Spleen (tissue), 7 donors: ENCODE measurements around the gene RCL1.

Experiments used
- POLR2A ChIP-seq, 3 donors: fragments of 450-650 bp; IDR thresholded peaks; one replicate each; pipeline ENCODE4 v1.5.1; 2017; ENCODE audit warnings: antibody characterized with exemption in 3 of 3, mild to moderate bottlenecking in 1 of 3
- TF ChIP-seq, protein P1 (sequence below), 11 experiments: fragments of 200-600 bp in 7 of 11; fragments of 450-650 bp in 4 of 11; sonication (generic) in 4 of 11; IDR thresholded peaks in 8 of 11; conservative IDR thresholded peaks in 3 of 11; 1 replicate in 7 of 11; 2 replicates in 4 of 11; pipeline versions ENCODE4 v1.4.0 to v1.8.0; 2016 to 2021; ENCODE audit warnings: antibody characterized with exemption in 11 of 11, inconsistent platforms in 4 of 11, mild to moderate bottlenecking in 1 of 11
- donor health status: DM: no; HTN: no; CAD: no; lungs with moderate emphysema.
- donor health status: DM: no; HTN: no; CAD: no.
- donor health status: DM: no; HTN: no; CAD: no.

DNA sequence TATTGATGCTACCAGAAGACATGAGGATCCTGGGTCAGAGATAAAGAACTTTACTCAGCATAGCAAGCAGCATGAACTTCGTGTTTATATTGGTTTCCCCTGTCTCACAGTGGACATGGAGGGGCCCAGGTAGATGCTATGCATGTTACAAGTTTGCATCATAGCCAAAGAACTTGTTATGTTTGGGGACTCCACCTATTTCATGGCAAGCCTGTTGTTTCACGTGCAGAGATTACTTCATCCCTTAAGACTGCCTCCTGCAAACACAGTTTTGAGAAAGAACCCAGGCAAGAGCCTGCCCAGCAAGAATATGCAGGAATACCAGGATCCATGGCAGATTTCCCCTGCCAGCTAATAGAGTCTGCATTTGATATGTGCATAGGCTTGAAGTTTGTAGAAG lies 68.4 kb downstream of the RCL1 start:
- no peak for TF ChIP-seq POLR2A (IDR thresholded peaks at IDR 0.05)
- TF ChIP-seq, protein P1, sequence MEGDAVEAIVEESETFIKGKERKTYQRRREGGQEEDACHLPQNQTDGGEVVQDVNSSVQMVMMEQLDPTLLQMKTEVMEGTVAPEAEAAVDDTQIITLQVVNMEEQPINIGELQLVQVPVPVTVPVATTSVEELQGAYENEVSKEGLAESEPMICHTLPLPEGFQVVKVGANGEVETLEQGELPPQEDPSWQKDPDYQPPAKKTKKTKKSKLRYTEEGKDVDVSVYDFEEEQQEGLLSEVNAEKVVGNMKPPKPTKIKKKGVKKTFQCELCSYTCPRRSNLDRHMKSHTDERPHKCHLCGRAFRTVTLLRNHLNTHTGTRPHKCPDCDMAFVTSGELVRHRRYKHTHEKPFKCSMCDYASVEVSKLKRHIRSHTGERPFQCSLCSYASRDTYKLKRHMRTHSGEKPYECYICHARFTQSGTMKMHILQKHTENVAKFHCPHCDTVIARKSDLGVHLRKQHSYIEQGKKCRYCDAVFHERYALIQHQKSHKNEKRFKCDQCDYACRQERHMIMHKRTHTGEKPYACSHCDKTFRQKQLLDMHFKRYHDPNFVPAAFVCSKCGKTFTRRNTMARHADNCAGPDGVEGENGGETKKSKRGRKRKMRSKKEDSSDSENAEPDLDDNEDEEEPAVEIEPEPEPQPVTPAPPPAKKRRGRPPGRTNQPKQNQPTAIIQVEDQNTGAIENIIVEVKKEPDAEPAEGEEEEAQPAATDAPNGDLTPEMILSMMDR (IDR thresholded peaks at IDR 0.05 in 8 of 11, conservative IDR thresholded peaks at IDR 0.05 in 3 of 11), result no peak
